T-helper 1 cell treated with Interleukin-12 subunit alpha and Interleukin-12 subunit beta and Interleukin-4 antibody, amounts not matched to agents 30 μg/mL and 1 μg/mL, for 36 hours (primary cell): ENCODE data around the gene SLAMF1.
"Not testable (repeated sequence)": the region's sequence is repeated elsewhere in the genome, so short reads cannot be mapped to it uniquely, and the experiment has no call there.

ENCODE experiments used
- H3K27ac Mint-ChIP-seq: one replicate; pipeline ENCODE4 v1.8.0; 2021; ENCODE audit warnings: mild to moderate bottlenecking, mixed read lengths
- H3K27me3 Mint-ChIP-seq: one replicate; pipeline ENCODE4 v1.8.0; 2021; ENCODE audit warnings: low read depth, mixed read lengths
- H3K36me3 Mint-ChIP-seq: one replicate; pipeline ENCODE4 v1.8.0; 2021; ENCODE audit warnings: low read depth, mixed read lengths
- H3K4me1 Mint-ChIP-seq: one replicate; pipeline ENCODE4 v1.8.0; 2021; ENCODE audit warnings: low read depth, mixed read lengths
- H3K4me3 Mint-ChIP-seq: one replicate; pipeline ENCODE4 v1.8.0; 2021; ENCODE audit warnings: mild to moderate bottlenecking, moderate library complexity, mixed read lengths
- H3K9me3 Mint-ChIP-seq: one replicate; pipeline ENCODE4 v1.8.0; 2021; ENCODE audit warnings: mixed read lengths

Gene SLAMF1

DNA sequence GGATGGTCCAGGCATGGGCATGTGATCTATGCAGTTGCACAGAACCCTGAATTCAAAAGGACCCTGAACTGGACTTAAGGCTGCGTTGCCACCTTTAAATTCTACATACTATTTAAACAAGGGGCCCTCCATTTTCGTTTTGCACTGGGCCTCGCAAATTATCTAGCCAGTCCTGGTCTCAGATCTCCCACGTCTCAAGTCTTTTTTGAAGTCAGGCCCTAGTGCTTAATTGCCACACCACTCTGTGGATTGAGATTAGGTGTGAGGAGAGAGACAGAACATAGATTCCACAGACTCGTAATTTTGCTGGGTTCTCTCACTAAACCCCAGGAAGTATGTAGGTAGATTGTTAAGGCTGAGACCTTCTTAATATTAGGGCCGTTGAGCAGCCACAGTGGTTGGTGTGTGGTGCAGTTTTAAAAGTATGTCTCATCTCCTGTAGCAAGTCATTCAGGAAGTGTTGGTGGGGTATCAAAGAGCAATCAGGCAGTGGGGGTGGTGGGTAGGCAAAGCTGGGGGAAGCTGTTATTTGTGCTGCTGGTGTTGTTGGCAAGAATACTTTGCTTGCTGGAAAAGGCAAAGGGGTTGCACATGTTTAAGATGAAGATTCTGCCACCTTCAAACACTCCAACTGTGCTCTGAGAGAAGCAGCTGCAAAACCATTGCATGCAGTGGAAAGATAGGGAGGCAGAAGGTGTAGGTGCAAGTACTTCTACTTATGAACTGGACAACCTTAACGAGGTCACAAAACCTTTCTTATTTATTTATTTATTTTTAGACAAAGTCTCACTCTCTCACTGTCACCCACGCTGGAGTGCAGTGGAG, 78.8 kb downstream of the SLAMF1 start:
- H3K4me1 Mint-ChIP-seq: peaks cover 63% of the 10 kb centered on the region
- peaks cover 14% of the 10 kb centered on the region for H3K9me3 Mint-ChIP-seq
- peaks cover 44% of the 10 kb centered on the region for H3K36me3 Mint-ChIP-seq
- peak overlapping the region; percentile 75 for H3K4me3 Mint-ChIP-seq
- peak overlapping the region; percentile 85 for H3K27ac Mint-ChIP-seq
- no peaks in the 10 kb centered on the region for H3K27me3 Mint-ChIP-seq

DNA sequence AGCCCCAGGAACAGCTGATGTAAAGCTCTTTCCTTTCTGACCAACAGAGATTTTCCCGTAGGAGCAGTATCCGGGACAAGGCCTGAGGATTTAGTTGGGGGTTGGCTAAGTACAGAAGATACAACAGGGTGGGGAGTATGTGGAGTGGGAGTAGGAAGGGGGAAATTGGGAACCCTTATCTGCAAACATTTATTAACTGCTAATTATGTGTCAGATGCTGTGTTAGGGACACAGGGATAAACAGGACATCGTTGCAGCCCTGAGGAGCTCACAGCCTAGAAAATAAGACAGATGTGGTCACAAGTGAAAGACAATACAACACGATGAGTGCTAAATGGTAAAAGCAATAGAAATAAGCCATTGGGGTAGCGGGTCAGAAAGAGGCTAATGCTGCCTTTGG, 79.5 kb downstream of the SLAMF1 start:
- peaks cover 59% of the 10 kb centered on the region for H3K4me1 Mint-ChIP-seq
- no peaks in the 10 kb centered on the region for H3K27me3 Mint-ChIP-seq
- H3K4me3 Mint-ChIP-seq: no peak overlapping the region
- peak overlapping the region; percentile 85 for H3K27ac Mint-ChIP-seq
- H3K36me3 Mint-ChIP-seq: peaks cover 50% of the 10 kb centered on the region
- H3K9me3 Mint-ChIP-seq: peaks cover 21% of the 10 kb centered on the region

DNA sequence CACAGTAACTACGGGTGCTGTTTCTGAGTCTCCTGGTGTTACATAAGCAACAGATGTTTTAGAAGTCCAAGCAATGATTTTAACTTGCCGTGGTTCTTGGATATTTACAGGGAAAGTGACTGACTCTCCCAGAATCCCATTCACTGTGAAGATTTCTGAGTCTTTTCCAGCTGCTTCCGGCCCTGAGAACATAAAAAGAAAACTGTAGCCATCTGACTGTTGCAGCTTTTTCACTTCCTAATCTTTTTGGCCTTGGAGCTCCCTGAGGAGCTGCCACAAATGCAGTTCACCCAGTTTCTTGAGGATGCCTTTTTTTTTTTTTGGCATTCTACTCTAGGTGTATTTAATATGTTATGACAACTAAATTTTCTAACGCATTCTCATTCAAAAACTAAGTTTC, 81.3 kb downstream of the SLAMF1 start:
- peaks cover 58% of the 10 kb centered on the region for H3K4me1 Mint-ChIP-seq
- H3K27ac Mint-ChIP-seq: peak overlapping the region; percentile 49
- H3K36me3 Mint-ChIP-seq: peaks cover 44% of the 10 kb centered on the region
- peaks cover 19% of the 10 kb centered on the region for H3K9me3 Mint-ChIP-seq
- no peak overlapping the region for H3K4me3 Mint-ChIP-seq
- H3K27me3 Mint-ChIP-seq: no peaks in the 10 kb centered on the region

DNA sequence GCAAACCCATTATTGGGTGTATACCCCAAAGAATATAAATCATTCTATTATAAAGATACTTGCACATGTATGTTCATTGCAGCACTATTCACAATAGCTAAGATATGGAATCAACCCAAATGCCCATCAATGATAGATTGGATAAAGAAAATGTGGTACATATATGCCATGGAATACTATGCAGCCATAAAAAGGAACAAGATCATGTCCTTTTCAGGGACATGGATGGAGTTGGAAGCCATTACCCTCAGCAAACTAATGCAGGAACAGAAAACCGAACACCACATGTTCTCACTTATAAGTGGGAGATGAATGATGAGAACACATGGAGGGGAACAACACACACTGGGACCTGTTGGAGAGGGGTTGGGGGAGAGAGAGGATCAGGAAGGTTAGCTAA, 83.6 kb downstream of the SLAMF1 start:
- peaks cover 30% of the 10 kb centered on the region for H3K9me3 Mint-ChIP-seq
- peaks cover 49% of the 10 kb centered on the region for H3K36me3 Mint-ChIP-seq
- H3K27ac Mint-ChIP-seq, H3K27me3 Mint-ChIP-seq, H3K4me3 Mint-ChIP-seq: not testable (repeated sequence)
- peaks cover 68% of the 10 kb centered on the region for H3K4me1 Mint-ChIP-seq

DNA sequence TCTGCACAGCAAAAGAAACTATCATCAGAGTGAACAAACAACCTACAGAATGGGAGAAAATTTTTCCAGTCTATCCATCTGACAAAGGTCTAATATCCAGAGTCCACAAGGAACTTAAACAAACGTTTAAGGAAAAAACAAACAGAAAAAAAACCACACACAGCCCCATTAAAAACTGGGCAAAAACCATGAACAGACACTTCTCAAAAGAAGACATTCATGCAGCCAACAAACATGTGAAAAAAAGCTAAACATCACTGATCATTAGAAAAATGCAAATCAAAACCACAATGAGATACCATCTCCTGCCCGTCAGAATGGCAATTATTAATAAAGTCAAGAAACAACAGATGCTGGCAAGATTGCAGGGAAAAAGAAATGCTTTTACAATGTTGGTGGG, 84.1 kb downstream of the SLAMF1 start:
- H3K27ac Mint-ChIP-seq, H3K4me3 Mint-ChIP-seq, H3K27me3 Mint-ChIP-seq: not testable (repeated sequence)
- H3K36me3 Mint-ChIP-seq: peaks cover 45% of the 10 kb centered on the region
- H3K4me1 Mint-ChIP-seq: peaks cover 65% of the 10 kb centered on the region
- peaks cover 30% of the 10 kb centered on the region for H3K9me3 Mint-ChIP-seq

DNA sequence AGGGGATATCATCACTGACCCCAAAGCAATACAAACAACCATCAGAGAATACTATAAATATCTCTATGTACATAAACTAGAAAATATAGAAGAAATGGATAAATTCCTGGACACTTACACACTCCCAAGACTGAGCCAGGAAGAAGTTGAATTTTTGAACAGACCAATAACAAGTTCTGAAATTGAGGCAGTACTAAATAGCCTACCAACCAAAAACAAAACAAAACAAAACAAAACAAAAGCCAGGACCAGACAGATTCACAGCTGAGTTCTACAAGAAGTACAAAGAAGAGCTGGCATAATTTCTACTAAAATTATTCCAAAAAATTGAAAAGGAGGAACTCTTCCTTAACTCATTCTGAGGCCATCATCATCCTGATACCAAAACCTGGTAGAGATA, 86.0 kb downstream of the SLAMF1 start:
- H3K4me3 Mint-ChIP-seq: peak overlapping the region; percentile 71
- peaks cover 47% of the 10 kb centered on the region for H3K36me3 Mint-ChIP-seq
- H3K9me3 Mint-ChIP-seq: peaks cover 30% of the 10 kb centered on the region
- H3K27me3 Mint-ChIP-seq: no peaks in the 10 kb centered on the region
- peak overlapping the region; percentile 75 for H3K27ac Mint-ChIP-seq
- peaks cover 51% of the 10 kb centered on the region for H3K4me1 Mint-ChIP-seq

DNA sequence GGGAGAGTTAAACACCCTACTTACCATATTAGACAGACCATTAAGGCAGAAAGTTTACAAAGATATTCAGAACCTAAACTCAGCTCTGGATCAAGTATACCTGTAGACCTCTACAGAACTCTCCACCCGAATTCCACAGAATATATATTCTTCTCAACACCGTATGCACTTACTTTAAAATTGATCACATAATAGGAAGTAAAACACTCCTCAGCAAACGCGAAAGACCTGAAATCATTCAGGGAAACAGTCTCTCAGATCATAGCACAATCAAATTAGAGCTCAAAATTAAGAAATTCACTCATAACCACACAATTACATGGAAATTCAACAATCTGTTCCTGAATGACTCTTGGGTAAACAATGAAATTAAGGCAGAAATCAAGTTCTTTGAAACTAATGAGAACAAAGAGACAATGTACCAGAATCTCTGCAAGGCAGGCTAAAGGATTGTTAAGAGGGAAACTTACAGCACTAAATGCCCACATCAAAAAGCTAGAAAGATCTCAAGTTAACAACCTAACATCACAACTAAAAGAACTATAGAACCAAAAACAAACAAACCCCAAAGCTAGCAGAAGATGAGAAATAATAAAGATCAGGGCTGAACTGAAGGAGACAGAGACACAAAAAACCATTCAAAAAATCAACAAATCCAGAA, 86.7 kb downstream of the SLAMF1 start:
- Mint-ChIP-seq H3K4me1 (peaks cover 44% of the 10 kb centered on the region), H3K9me3 (peaks cover 30% of the 10 kb centered on the region), H3K36me3 (peaks cover 43% of the 10 kb centered on the region), H3K27me3 (no peaks in the 10 kb centered on the region), H3K27ac (peak overlapping the region; percentile 75), H3K4me3 (peak overlapping the region; percentile 71)

DNA sequence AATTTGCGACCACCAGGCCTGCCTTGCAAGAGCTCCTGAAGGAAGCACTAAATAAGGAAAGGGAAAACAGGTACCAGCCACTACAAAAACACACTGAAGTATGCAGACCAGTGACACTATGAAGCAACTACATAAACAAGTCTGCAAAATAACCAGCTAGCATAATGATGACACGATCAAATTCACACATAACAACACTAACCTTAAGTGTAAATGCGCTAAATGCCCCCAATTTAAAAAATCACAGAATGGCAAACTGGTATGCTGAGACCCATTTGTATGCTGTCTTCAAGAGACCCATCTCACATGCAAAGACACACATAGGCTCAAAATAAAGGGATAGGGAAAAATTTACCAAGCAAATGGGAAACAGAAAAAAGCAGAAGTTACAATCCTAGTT, 87.4 kb downstream of the SLAMF1 start:
- Mint-ChIP-seq H3K27ac (peak overlapping the region; percentile 4), H3K36me3 (peaks cover 38% of the 10 kb centered on the region), H3K4me1 (peaks cover 38% of the 10 kb centered on the region), H3K9me3 (peaks cover 30% of the 10 kb centered on the region), H3K4me3 (peak overlapping the region; percentile 56)
- not testable (repeated sequence) for H3K27me3 Mint-ChIP-seq

DNA sequence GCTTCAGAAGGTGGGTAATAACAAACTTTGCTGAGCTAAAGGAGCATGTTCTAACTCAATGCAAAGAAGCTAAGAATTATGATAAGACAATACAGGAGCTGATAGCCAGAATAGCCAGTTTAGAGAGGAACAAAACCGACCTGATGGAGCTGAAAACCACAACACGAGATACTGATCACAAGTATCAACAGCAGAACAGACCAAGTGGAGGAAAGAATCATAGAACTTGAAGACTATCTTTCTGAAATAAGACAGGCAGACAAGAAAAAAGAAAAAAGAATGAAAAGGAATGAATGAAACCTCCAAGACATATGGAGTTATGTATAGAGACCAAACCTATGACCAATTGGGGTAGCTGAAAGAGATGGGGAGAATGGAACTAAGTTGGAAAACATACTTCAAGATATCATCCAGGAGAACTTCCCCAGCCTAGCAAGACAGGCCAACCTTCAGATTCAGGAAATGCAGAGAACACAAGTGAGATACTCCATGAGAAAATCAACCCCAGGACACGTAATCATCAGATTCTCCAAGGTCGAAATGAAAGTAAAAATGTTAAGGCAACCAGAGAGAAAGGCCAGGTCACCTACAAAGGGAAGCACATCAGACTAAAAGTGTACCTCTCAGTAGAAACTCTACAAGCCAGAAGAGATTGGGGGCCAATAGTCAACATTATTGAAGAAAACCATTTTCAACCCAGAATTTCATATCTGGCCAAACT, 88.0 kb downstream of the SLAMF1 start:
- peaks cover 38% of the 10 kb centered on the region for H3K36me3 Mint-ChIP-seq
- H3K9me3 Mint-ChIP-seq: peaks cover 30% of the 10 kb centered on the region
- peak overlapping the region; percentile 43 for H3K27ac Mint-ChIP-seq
- H3K27me3 Mint-ChIP-seq: no peaks in the 10 kb centered on the region
- peak overlapping the region; percentile 48 for H3K4me3 Mint-ChIP-seq
- peaks cover 37% of the 10 kb centered on the region for H3K4me1 Mint-ChIP-seq
